NCI-H2227 (cell line): Measurements from ENCODE around the gene MCC.

ENCODE experiments used
- DNase-seq: peaks from one replicate; lab custom pipeline; 2025; ENCODE audit not compliant: unreplicated experiment; lab: John Stamatoyannopoulos, UW

The MCC gene

DNA sequence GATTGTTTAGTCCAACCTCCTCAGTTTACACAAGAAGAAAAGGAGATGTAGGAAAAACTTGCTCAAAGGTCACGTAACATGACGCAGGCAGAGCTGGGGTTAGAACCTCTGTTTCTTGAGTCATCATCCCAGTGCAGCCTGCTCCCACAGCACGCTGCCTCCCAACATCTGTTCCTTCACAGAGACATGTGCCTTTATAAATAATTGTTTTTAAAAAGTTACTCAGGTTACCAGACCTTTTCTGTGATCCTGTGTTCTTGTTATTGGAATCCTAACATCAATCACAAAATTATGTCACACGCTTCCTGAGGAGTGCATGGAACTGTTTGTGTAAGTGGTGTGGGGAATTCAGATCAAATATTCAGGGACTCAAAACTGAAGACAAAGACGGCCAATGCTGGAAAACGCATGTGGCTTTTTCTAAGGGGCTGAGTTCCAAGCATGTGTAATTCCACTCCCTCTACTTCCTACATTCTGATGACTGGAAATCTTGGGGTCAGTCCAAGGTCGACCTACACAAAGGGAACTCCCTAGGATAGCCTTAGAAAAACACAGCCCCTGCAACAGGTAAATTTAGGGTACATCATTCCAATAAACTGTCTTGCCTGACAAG, 237.8 kb downstream of the MCC start:
- no peak for DNase-seq

DNA sequence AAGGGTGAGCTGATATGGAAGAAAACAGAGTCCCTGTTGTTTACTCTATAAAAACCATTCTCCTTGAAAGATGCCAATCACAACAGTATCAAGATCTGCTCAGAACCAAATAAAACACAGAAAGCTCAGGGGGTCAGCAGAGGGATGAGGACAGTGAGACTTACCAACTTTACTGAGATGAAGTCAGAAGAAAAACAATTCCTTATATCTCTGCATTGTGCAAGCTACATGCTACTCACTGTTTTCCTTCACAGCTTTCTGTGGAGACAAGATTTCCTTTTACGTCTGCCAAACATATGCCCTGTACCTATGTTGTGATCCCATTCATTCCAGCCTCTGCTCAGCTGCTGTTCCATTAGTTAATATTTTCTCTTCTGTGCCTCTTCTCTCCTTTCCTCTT, 239.0 kb downstream of the MCC start:
- DNase-seq, result no peak

DNA sequence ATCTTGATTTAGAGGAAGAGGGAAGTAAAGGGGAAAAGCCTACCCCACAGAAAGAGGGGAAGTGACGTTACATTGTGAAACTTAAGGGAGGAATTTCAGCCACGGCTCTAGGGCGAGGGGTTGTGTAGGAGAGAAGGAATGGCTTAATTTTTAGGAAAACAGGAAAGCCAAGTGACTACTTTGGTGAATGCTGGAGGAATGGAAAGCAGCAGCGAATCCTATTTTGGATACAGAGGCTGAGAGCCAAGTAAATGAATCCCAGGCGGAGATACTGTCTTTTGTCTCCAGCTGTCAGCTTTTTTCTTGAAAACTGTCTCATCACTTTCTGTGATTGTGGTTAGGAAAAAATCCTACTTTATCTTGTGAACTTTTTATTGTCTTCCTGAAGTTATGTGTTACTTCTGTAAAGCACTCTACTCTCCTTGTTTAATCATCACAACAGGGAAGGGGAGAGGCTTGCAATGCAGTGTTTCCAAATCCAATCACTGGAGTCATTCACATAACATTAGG, 241.8 kb downstream of the MCC start:
- no peak for DNase-seq

DNA sequence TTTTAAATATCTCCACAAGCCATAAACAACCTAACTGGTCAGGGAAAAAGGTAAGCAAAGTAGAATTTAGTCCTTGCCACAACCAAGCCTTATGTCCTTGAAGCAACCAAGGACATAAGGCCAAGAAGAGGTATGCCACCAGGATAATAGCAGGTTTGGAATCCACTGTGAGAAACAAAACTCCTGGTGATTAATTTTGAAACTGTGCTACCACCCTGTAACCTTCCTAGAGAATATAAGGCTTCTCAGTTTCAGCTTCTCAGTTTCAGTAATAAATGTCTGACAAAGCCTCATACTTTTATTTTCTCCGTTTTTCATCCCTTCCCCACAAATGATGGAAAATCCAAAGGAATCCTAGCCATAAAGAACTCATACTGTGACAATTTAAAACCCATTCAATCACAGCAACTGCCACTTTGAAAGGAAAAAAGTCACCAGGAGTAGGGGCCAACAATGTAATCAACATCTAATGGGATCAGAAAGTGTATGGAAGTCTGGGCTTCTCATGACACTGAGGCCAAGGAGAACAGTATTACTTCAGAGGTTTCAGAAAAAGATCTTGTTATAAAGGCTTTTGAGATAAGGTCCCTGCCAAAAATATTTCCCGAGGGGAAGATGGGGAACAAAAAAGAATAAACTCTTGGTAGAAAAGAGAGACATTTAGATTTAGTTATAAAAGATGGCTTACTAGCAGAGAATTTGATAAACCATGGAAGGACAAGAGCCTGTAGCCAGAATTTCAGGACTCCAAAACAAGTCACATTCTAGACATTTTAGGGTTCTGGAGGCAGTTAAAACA, 242.6 kb downstream of the MCC start:
- peak; percentile 6 for DNase-seq

DNA sequence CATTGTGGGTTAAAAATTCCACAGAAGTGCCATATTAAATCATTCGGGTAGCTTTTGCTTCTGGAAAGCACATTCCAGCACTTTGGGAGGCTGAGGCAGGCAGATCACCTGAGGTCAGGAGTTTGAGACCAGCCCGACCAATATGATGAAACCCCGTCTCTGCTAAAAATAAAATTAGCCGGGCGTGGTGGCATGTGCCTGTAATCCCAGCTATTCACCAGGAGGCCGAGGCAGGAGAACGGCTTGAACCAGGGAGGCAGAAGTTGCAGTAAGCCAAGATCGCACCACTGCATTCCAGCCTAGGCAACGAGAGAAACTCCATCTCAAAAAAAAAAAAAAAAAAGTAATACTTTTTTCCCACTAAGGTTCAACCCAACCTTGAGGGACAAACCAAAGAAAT, 243.3 kb downstream of the MCC start:
- no peak for DNase-seq

DNA sequence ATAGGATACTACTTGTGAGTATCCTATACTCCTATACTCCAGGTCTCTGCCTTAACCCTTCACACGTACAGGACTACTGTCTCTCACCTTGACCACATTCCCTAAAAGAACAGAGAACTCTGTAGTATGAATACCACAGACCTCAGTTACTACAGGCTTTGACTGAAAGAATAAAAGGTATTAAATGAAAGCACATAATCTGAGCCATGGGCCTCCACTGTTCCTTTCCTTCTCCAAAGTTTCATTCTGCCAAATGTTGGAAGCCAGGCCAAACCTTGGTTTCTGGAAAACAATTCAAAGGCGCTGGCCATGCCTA, 244.9 kb downstream of the MCC start:
- DNase-seq, result no peak

DNA sequence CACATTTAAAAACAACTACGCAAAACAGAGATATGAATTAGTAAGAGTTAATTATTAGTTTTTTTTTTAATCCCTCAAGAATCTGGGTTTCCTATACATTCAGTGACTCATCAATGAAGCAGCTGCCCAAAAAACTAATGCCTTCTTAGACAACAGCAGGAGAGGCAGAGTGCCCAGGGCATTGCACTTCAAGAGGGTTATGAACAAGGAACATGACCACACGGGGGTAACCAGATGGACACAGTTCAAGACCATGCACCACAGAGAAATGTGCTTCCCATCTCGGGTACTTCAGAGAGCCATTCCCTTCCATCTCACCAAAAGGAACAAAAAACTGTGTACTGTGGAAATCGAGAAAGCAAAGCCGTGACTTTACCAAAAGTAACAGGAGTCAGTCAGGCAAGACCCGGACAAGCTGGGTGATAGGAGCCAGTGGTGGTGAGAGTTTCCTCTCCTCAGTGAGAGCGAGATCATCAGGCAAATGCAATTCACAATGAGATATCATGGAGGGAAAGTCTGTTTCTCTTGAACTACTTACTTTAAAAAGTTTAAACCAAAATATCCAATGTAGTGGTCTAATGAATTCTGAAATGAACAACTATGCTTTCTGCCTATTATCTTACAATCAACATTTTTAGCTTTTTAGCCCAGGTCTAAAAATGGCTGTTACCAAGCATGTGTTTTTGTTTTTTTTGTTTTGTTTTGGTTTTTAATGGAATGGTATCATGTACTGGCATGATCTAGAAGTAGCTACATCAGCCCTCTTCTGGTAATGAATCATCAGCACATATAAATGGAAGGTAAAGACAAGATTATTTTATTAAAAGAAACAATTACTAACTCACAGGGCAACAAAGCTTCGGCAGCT, 245.5 kb downstream of the MCC start:
- no peak for DNase-seq

DNA sequence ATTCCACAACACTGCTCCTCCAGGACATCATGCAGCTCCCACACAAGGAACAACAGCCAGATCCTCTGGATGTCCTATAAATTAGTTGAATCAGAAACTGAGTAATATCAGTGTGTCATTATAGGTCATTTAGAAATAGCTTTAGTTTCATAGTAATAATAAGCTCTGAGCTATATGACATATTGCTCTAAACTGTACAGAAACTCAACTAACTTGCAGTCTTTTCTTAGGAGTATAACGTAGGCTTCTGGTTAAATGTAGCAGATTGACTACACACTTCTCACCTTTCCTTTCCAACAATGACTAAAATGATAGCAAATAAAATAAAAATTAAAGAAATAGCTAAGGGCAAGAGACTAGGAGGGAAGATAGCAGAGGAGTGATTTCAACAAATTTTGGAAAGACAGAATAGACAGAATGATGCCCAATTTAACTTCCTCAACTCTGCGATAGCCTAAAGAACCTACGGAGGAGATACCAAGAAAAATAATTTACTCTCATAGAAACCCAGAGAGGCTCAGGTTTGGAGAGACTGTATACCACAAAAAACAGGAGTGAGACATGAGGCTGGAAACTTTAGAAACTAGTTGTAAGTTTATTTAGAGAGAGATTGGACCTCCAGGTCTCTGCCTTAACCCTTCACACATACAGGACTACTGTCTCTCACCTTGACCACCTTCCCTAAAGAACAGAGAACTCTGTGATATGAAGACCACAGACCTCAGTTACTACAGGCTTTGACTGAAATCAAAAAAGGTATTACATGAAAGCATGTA, 247.1 kb downstream of the MCC start:
- DNase-seq, result no peak

DNA sequence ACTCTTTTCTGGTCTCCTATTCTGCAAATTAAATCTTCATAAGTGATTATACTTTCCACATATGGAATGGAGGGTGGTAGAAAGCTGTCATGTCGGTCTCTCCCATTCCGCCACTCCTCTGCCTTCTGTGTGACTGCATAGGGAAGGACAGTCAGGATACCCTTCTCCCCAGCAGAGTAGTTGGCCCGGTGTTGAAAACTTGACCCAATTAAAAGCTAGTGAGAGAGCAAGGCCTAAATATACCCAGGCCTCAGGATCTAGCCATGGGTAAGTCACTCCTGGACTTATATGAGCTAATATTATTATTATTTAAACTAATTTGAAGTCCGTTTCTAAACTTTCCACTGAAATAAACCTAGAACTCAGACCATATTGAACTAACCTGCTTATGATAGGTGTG, 248.2 kb downstream of the MCC start:
- no peak for DNase-seq

DNA sequence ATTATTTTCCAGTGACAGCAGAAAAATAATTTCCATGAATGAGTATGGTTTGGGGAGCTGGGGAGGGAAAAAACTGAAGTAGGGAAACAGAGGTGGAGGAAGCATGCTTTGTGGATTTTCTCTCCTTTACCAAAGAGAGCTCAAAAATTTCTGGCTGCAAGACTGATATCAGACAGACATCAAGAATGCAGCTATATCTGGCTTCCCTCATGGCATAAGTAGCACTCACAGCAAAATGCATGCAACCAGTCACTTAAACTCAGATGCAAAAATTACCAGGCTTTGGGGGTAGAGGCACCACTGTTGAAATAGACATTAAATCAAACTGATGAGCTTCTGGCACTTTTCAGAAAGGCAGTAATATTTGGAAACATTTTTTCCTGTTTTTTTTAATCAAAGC, 250.4 kb downstream of the MCC start:
- DNase-seq, result no peak

DNA sequence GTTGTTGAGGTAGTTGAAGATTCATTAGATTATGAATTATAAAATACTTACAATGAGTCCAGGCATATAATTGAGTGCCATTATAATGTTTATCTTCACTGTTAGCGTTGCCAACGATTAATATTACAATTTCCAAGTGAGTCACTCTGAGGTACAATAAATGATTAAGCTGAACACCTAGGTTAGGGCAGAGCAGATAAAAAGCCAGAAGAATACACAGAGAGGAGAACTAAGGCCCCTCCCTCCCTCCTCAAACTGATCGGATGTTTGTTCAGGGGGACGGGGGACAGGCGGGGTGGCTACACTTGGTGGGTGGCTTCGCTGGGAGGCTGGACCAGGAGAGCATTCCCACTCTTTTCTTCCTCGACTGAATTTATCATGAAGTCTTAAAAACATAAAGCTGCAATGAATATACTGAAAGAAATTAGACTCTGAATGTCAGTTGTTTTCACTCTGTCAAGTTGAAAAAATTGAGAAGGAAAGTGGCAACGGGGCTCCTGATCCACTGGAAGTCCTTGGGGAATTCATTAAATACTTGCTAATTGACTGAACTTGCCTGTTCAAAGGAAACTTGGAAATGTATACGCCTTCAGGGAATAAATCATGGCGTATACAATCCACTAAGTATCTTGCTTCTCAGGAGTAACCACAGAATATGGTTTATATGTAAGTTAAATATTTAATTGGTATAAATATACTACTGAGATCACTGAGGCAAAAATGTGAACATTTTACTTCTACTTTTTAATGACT, 251.5 kb downstream of the MCC start:
- DNase-seq, result no peak

DNA sequence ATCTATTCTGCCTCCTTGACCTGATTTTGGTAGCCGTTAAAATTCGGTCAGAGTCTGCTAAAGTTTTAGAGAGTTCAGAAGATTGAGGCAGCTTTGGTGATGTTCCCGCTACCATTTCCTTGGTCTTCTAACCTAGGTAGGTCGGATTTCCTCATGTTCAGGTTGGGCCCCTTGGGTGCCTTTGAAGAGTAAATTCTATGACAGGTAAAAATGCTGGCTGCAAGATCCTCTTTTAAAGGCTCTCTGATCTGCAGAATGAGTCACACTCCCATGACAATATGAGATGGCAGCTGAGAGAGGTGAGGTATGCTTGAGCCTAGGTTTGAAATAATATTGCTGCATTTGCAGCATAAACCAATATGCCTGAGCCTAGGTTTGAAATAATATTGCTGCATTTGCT, 252.4 kb downstream of the MCC start:
- no peak for DNase-seq

DNA sequence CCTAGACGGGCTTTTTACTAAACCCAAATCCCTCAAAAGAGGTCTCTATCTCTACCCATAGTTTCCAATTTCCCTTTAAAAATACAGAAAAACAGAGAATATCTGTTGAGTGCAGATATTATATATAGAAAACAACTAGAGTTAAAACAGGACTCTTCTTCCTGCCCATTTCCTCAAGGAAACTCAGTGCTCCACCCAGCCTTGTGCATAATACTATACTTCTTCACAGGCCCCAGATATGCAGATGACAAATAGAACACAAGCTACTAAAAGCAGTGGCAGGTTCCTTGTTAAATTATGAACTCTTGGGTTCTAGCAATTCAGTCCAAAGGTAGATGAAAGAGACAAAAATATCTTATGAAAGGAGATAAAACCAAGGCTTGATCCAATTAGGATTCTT, 253.7 kb downstream of the MCC start:
- DNase-seq, result no peak

DNA sequence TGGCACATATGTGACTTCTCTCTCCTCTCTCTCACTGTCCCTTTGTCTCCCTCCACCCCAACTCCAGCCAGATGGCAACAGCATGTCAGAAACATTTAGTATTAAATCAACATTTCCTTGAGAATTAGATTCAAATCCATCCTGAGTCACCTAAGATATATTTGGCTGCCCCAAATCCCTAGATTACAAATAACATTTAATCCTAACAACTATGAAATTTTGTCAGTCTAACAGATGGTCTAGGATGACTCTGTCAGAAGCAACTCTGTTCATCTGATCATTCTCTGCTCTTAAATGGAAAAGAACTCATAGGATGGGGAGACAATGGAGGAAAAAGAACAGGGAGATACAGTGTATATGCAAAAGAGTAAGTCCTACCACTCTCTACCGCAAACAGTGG, 254.6 kb downstream of the MCC start:
- no peak for DNase-seq

DNA sequence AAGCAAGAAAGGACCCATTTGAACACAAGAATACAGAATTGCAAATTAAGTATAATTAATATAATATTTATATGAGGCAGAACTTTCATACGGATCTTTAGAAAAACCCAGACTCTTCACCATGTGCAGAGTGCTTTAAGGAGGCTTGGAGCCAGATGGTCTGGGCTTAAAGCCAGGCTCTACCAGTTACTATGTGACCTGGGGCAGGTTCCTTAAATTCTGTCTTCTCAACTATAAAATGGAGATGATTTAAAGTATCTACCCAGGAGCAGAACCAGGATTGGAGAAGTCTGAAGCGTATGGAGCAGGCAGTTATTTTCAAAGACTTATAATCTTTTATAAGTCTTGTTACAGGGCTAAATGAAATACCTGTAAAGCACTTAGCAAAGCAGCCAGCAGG, 255.6 kb downstream of the MCC start:
- no peak for DNase-seq

DNA sequence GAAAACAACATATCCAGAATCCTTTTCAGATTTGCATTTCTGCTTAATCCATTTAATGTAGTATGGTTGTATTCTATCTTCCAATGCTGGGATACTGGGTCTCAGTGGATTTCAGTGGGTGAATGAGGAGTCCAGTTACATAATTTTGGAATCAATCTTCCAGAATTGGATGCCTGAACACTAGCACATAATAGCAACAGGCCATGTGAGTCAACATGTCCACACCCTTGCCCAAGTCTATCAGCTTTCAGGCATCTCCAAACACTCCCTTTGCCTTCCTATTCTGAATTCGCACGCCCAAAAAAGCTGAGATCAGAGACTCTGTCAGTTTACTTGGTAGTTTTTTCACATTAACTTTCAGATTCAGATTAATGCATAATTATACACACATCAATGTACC, 256.0 kb downstream of the MCC start:
- DNase-seq, result no peak

DNA sequence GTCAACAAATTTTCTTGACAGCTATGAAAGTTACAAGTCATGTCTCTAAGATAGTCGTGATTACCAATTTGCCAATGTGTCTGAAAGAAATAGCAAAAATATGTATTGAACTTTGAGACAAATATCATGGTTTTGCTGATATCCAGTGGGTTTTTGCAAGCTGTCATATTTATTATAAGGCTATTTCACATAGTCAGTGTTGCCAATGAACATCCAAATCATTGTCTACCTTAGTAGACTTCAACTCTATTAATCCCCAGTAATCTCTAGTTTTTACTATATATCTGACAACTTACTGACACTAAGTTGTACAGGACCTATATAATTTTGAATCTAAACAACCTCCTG, 256.6 kb downstream of the MCC start:
- DNase-seq, result no peak

DNA sequence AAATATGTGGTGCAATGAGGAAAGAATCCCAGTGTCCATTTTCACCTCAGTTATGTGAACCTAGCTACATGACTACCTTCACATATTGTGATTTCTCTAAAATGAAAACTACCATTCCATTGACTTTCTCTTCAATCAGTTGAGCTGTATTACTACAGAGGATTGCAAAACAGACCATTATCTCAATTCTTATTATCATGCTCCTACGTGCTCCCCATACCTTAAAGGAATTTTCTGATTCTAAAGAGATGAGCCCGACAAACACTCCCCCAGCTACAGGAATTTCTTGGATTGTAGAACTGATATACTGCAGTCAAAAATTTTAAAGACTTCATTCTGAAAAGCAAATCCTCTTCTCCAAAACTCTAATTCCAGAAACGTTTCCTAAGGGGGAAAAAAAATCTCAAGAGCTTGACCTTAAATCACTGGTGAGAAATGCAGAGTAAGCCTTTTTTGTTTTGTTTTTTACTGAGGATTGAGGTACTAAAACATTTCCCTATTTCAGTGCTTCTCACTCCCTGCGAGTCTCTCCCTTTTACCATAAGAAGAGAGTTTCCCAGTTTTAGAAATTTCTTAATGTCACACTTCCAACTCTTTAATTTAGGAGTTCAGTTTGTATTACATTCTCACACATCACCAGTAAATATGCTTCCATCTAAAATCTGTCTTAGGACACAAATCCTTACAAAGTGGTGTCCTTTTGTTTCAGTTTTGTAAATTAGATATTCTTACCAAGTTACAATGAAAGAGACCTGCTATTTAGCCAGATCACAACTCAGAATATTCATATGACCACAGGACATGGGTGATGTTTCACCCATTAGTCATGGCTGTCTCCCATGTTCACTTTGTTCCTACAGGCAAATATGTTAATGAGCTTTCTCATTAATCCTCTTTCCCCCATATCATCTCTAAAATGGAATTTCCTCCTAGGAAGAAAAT, 257.3 kb downstream of the MCC start:
- no peak for DNase-seq

DNA sequence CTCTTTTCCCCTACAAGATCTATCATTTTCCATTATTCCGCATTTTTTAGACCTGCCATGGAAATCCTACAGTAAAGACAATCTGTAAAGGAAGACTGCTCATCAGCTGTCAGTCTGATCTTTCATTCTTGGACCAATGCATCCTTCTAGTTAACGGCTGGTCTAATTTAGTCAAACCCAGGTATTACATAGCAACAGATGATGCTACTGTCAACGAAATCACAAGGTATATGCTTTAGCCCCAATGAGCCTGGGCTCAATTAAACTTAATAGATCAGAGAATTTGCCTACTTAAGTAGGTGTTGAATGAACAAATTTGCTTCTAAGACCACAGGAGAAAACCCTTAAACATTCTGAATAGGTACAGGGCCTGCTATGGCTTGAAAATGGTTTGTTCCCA, 260.5 kb downstream of the MCC start:
- DNase-seq, result no peak
